Measurements from ENCODE around the gene PCDHGB1.
"Not testable (repeated sequence)": the region's sequence is repeated elsewhere in the genome, so short reads cannot be mapped to it uniquely, and the experiment has no call there.

The PCDHGB1 gene

DNA sequence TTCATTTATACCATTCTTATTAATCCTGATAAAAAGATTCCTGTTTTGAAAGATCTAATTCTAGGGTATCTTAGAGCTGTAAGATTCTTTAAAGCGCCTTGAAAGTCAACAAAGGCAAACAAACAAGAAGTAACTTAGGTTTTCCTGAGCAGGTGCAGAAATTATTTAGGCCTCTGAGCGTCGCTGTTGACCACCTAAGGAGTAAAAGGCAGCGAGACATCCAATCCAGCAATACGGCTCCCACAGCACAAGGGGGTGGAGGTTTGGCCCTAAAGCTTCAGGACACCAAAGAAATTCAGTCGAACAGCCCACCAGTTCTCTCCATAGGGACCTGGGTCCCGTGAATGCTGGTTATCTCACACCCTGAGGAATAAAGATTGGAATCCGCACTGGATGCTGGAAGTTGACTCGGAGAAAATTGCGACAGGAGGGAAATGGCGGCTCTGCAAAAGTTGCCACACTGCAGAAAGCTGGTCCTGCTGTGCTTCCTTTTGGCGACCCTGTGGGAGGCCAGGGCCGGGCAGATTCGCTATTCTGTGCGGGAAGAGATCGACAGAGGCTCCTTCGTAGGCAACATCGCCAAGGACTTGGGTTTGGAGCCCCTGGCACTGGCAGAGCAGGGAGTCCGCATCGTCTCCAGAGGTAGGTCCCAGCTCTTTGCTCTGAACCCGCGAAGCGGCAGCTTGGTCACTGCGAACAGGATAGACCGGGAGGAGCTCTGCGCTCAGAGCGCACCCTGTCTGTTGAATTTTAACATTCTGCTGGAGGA is 11.2 kb upstream of the PCDHGB1 start, which contains the start of gene PCDHGA2:
Gene PCDHGA2, plus strand, starts transcription at position 223 of the 769 bp plus-strand sequence.
- no peak for DNase-seq (ENCODE audit: extremely low read depth, low read depth)
- TF ChIP-seq, protein P1, sequence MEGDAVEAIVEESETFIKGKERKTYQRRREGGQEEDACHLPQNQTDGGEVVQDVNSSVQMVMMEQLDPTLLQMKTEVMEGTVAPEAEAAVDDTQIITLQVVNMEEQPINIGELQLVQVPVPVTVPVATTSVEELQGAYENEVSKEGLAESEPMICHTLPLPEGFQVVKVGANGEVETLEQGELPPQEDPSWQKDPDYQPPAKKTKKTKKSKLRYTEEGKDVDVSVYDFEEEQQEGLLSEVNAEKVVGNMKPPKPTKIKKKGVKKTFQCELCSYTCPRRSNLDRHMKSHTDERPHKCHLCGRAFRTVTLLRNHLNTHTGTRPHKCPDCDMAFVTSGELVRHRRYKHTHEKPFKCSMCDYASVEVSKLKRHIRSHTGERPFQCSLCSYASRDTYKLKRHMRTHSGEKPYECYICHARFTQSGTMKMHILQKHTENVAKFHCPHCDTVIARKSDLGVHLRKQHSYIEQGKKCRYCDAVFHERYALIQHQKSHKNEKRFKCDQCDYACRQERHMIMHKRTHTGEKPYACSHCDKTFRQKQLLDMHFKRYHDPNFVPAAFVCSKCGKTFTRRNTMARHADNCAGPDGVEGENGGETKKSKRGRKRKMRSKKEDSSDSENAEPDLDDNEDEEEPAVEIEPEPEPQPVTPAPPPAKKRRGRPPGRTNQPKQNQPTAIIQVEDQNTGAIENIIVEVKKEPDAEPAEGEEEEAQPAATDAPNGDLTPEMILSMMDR (IDR thresholded peaks at IDR 0.05; ENCODE audit: low read depth, low read length, missing control alignments): peak; percentile 48
- H3K4me3 ChIP-seq (replicated peaks; ENCODE audit: low read depth, low read length): peak within 1 kb of the TSS; percentile 11; the same call in 1 of the 2 replicates

DNA sequence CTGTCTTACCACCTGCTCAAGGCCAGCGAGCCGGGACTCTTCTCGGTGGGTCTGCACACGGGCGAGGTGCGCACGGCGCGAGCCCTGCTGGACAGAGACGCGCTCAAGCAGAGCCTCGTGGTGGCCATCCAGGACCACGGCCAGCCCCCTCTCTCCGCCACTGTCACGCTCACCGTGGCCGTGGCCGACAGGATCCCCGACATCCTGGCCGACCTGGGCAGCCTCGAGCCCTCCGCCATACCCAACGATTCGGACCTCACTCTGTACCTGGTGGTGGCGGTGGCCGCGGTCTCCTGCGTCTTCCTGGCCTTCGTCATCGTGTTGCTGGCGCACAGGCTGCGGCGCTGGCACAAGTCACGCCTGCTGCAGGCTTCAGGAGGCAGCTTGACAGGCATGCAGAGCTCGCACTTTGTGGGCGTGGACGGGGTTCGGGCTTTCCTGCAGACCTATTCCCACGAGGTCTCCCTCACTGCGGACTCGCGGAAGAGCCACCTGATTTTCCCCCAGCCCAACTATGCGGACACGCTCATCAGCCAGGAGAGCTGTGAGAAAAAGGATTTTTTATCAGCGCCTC is 9.0 kb upstream of the PCDHGB1 start:
- H3K4me3 ChIP-seq (replicated peaks; ENCODE audit: low read depth, low read length); DNase-seq (ENCODE audit: extremely low read depth, low read depth): not testable (repeated sequence)

DNA sequence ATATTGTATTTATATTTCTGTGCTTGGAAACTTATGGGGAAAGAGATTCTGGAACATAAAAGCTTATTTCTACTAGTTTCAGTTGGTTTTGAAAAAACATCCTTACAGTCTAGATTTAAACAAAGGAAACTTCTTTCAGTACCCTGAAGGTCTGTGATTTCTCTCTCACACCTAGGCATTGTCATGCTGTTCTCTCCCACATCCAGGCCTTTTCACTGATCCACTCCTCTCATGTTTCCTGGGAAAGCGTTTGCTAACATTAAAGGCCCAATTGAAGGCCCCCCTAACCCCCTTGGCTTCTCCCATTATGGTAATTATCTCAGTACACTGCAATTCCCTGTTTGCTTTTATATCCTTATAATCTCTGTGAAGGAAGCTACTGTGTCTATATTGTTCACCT is 7.1 kb upstream of the PCDHGB1 start:
- H3K4me3 ChIP-seq (replicated peaks; ENCODE audit: low read depth, low read length): no peak overlapping the region
- DNase-seq (ENCODE audit: extremely low read depth, low read depth): no peak
- TF ChIP-seq, protein P1 (IDR thresholded peaks at IDR 0.05; ENCODE audit: low read depth, low read length, missing control alignments): no peak

DNA sequence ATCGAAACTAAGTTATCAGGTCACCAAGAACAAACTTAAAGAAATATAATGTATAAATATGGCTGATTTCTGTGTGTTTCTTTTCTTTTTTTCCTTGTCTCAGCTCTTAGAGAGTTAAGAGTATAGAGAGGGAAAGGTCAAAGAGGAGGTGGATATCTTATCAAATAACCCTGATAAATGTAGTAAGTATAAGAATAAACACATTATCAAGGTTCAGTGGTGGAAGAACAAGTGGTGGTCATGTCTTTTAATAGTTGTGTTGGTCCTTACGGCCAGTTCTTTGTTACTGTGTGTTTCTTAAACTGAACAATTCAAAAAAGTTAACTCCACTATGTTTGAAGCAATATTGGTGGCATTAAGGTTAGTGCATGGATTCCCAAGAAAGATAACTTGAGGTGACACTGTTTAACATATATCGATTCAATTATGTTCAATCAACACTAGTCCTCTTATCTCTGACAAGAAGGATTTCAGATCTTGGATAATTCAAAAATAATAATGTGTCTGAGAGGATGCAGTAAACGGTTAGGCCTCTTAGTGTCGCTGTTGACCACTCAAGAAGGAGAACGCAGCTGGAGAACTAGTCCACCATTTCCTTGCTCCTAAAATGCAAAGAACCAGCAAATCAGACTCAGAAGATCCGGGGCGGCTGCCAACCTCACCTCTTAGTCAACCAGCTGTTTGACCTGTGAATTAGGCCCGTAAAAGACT is 6.5 kb upstream of the PCDHGB1 start, which contains the start of gene PCDHGA3:
Gene PCDHGA3, plus strand, starts transcription at position 588 of the 711 bp plus-strand sequence. CDS start 205 bp downstream, outside the sequence.
- TF ChIP-seq, protein P1 (IDR thresholded peaks at IDR 0.05; ENCODE audit: low read depth, low read length, missing control alignments): peak; percentile 37
- H3K4me3 ChIP-seq (replicated peaks; ENCODE audit: low read depth, low read length): no peak within 1 kb of the TSS
- DNase-seq (ENCODE audit: extremely low read depth, low read depth): no peak

DNA sequence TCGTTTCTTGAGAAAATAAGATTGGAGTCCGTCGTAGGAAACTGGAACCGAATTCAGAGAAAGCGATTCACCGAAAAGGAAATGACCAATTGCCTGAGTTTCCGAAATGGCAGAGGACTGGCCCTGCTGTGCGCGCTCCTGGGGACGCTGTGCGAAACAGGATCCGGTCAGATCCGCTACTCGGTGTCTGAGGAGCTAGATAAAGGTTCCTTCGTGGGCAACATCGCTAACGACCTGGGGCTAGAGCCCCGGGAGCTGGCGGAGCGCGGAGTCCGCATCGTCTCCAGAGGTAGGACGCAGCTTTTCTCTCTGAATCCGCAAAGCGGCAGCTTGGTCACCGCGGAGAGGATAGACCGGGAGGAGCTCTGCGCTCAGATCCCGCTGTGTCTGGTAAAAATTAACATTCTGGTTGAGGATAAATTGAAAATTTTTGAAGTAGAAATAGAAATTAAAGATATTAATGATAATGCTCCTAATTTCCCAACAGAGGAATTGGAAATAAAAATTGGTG is 5.9 kb upstream of the PCDHGB1 start:
- H3K4me3 ChIP-seq (replicated peaks; ENCODE audit: low read depth, low read length): no peak overlapping the region
- DNase-seq (ENCODE audit: extremely low read depth, low read depth): no peak
- TF ChIP-seq, protein P1 (IDR thresholded peaks at IDR 0.05; ENCODE audit: low read depth, low read length, missing control alignments): no peak

DNA sequence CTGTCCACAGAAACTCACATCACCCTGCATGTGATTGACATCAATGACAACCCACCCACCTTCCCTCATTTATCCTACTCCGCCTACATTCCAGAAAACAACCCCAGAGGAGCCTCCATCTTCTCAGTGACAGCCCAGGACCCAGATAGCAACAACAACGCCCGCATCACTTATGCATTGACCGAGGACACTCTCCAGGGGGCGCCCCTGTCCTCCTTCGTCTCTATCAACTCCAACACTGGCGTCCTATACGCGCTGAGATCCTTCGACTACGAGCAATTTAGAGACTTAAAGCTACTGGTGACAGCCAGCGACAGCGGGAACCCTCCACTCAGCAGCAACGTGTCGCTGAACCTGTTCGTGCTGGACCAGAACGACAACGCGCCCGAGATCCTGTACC is 4.6 kb upstream of the PCDHGB1 start:
- no peak for DNase-seq (ENCODE audit: extremely low read depth, low read depth)
- TF ChIP-seq, protein P1 (IDR thresholded peaks at IDR 0.05; ENCODE audit: low read depth, low read length, missing control alignments): peak; percentile 3
- H3K4me3 ChIP-seq (replicated peaks; ENCODE audit: low read depth, low read length): no peak overlapping the region

DNA sequence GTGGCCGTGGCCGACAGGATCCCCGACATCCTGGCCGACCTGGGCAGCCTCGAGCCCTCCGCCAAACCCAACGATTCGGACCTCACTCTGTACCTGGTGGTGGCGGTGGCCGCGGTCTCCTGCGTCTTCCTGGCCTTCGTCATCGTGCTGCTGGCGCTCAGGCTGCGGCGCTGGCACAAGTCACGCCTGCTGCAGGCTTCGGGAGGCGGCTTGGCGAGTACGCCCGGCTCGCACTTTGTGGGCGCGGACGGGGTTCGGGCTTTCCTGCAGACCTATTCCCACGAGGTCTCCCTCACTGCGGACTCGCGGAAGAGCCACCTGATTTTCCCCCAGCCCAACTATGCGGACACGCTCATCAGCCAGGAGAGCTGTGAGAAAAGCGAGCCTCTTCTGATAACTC is 3.9 kb upstream of the PCDHGB1 start:
- not testable (repeated sequence) for DNase-seq (ENCODE audit: extremely low read depth, low read depth); H3K4me3 ChIP-seq (replicated peaks; ENCODE audit: low read depth, low read length)
